IPS-11a (cell line): ENCODE measurements around the gene SHH.

Source experiments
- H3K4me3 ChIP-seq: one replicate; pipeline ENCODE4 v1.5.1; 2013; ENCODE audit warnings: low read depth, low read length, control low read depth

The SHH gene

DNA sequence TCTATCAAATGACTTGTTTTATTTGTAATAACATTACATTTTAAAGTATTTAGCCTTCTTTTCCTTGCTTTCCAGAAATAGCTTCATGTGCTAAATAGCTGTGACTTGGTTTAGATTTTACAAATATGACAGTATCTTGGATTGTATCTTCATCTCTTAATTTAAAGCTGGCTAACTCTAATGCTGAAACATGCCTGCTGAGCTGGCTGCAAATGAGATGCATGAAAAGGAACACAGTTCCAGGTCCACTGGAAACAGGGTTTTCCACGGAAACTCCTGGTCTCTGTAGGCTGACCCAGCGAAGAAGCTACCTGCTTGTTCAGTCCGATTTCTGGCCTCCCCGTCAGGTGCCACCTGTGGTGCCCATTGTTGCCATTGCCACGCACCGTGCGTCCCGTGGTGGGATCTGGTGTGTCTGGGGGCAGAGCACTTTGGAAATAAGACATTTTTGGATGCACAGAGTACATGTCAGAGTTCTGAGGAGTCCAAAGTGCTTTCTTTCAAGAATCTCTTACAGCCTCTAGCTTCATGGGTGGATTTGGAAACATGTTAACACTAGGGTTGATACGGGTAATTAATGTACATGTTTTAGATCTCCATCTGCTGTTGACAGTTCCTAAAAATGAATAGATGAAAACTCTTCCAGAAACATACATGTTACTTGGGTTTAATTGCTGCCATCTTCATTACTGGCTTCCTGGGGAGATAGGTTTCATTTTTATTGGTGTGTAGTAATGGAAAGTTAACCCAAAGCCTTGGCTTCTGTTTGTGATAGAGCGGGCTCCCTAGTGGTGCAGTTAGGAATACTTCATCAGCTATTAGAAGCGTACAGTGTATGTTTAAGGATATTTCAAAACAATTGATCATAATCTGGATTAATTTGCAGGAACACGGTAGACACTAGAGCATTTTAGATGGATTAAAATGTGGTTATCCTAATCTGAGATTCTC, 45.0 kb downstream of the SHH start:
- H3K4me3 ChIP-seq, result no peak overlapping the region

DNA sequence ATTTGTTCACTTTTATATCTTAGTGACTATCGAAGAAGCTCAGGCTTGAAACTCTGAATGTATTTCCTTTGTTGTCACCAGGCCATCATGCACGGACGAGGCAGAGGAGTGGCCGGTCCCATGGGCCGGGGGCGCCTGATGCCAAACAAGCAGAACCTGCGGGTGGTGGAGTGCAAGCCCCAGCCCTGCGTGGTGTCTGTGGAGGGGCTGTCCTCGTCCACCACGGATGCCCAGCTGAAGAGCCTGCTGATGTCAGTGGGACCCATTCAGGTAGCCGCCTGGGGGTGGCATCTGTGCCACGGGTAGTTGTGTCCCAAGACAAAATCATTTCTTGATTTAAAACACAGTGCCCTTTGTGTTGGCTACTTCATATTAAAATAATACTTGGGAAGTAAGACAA, 45.9 kb downstream of the SHH start:
- H3K4me3 ChIP-seq, result no peak overlapping the region

DNA sequence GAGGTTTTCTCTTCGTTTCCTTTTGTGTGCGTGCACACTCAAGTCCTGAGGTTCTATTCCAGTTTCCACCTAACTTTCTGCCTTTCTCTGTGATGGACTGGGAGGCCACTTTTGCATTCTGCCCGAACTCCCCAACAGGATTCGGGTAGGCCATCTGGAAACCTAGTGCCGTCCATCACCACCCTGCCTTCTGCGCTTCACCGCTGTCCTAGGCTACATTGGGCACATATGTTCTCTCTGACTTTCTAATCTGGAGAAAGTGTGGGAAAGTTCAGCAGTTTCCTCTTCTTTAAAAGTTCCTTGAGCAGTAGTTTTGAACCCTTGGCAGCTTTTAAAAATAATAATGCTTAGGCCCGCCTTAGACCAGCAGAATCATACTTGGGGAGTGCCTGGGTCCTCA, 46.8 kb downstream of the SHH start:
- H3K4me3 ChIP-seq, result no peak overlapping the region

DNA sequence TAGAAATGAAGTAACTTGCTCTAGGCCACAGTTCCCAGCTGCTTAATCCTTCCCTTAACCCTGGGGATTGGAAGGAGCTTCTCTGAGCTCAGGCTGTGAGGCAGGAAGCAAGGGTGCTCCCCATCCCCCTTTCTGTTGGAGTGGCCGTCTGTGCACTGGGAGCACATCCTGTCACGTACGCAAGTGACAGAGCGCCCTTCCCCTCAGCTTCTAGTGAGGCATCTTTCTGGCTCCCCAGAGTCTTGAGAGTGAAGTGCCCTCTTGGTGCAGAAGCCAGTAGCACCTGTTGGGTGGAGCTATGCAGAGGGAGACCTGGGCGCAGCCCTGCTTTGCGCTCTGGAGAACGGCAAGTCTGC, 47.8 kb downstream of the SHH start:
- no peak overlapping the region for H3K4me3 ChIP-seq

DNA sequence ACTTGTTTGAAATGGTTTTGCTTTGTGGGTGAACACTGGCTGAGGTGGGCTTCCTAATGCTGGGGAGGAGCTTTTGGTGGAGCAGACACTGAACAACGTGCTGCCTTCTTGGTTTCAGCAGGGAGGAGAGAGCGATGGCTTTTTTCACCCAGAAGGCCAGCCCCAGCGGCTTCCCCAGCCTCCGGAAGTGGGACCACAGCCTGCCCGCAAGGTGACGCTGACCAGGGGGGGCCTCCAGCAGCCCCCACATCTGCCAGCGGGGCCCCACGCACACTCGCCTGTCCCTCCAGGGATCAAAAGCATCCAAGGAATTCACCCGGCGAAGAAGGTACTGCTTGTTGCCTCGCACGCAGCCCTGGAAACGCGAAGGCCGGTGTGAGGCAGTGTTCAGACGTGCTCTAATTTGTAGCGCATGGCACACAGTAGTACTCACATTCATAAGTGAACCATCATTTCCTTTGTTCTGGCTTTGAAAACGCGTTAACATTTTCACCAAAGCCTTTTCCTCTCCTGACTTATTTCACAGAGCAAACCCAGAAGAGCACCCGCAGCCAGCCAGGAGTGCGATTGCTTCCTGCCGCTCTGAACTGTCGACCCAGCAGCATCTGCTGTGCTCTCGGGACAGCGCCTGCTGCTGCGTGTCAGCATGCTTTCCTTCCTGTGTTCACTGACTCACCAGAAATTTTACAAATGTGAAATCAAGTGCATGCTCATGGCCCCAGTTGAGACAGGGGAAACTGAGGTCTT, 48.4 kb downstream of the SHH start:
- H3K4me3 ChIP-seq, result no peak overlapping the region

DNA sequence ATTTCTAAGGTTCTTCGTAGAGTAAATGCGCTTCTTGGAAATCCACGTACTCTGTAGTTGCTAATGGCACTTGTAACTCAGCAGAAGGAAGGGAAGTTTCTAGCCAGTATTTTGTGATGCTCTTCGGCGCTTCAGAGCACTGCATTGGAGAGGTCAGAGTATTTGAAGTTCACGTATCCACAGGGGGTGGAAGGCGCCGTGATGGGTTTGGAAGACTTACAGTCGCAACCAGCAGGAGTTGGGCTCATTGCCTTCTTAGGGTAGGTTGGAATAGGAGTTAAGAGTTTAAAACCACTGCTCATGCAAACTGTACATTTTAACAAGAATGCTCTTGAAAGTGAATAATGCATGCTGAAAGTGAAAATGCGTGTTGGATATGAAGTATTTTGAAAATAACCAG, 49.1 kb downstream of the SHH start:
- no peak overlapping the region for H3K4me3 ChIP-seq

DNA sequence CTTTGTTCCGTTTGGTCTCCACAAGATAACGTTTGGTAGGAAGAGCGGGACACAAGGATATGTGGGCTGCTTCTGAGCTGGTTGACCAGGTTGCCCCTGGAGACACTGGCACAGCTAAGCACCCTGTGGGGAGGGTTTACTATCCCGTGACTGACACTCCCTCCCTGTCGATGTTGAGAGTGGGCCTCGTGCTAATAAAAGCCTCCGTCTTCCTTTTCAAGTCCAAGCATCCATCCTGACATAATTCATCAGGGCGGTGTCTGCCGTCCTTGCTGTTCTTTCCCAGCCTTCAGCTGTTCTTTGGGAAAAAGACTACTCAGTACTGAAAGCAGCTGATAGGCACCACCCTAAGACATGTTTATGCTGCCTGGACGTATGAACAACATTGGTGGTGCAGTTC, 49.6 kb downstream of the SHH start:
- no peak overlapping the region for H3K4me3 ChIP-seq

DNA sequence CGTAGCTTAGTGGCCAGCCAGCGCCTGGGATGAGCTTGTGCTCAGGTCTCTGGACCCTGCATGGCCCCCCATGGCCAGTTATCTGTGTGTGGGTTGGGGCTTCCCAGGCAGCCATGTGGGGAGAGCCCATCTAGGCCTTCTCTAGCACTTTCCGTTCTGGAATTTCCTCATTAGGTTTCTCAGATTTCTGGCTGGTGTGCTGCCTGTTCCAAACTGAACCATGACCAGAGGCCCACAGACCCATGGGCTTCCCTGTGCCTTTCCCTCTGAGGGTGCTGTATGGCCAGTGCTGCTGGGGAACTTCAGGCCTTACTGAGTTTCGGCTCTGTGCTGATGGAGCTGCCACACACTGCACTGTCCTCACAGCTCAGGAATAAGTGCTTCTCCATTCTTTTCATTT, 50.2 kb downstream of the SHH start:
- H3K4me3 ChIP-seq, result no peak overlapping the region

DNA sequence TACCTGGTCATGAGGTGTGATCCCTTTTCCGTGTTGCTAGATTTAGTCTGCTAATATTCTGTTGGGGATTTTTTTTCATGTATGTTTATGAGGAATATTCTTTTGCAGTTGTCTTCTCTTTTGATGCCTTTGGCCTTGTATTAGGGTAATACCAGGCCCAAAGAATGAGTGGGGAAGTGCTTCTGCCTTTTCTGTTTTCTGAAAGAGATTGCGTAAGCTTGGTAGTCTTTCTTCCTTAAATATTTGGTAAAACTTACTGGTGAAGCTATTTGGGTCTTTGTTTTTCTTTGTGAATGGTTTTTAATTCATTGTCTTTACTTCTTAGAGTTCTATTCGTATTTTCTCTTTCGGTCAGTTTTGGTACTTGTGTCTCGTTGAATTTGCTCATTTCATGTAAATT, 51.1 kb downstream of the SHH start:
- H3K4me3 ChIP-seq, result no peak overlapping the region

DNA sequence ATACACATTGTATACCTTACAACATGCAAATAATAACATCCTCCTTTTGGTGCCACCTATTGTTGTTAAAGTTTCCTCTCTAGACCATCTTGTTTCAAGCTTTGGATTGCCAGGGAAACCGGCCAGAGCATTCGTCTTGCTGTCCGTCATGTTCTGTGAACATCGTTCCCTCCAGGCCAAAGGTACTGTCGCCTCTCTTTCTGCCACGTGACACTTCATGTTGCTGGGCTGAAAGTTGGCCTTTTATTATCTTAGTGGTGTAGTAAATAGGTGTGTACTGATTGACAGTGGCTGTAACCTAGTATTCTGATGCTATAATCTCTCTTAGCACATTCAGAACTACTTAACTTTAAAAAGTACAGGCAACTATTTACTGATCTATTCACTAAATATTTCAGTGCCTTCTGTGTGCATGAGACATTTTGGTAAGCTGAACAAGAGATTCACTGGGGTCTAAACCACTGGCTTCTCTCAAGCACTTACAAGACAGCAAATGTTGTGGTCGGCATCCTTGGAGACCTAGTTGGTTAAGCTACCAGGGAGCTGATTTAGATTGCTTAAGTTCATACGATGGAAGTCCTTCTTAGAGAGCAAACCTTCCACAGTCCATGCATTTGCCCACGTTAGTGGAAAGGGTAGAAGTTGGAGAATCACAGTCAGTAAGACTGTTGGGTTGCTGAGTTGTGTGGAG, 52.4 kb downstream of the SHH start:
- H3K4me3 ChIP-seq, result no peak overlapping the region

DNA sequence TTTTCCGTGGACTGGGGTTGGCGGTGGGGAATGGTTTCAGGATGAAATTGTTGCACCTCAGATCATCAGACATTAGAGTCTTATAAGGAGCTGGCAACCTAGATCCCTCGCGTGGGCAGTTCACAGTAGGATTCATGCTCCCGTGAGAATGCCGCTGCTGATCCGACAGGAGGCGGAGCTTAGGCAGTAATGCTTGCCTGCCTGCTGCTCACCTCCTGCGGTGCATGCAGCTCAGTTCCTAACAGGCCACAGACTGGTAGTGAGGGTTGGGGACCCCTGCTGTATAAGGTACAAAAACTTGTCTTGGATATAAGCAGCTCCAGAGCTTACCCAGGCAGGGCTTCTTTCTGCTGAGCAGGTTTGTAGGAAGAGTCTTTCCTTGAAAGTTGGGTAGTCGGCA, 53.9 kb downstream of the SHH start:
- no peak overlapping the region for H3K4me3 ChIP-seq

DNA sequence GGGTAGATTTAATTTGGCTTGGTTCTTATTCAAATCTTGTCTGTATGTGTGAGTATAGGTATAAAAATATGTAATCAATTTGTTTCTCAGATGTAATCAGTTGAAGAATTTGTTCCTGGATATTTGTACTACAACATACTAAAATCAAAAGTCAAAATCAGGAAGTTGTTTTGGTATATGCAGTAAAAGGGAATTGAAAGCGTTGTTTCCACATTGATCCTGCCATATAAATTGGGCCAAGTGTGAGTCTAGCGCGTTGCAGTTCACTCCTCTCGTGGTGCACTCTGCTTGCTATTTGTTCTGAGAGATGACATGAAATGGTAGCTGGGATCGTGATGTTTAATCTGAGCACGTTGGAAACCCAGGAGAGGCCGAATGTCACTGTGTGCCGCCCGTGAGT, 55.9 kb downstream of the SHH start:
- no peak overlapping the region for H3K4me3 ChIP-seq

DNA sequence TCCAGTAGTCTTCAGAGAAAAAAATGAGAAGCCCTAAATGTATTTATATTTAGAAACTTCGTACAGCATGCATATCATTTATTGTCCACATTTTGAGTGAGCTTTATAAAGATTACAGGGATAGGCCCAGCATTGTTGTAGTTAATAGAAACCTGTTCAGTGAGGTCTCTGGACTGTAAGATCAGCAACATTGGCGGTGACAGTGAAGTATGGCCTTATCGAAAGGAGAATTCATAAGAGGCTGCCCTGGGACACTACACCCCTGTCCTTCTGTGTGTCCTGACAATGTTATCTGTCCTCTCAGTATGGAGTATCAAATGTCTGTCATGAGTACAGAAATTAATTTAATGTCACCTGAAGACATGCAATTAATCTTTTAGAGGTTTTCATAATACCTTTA, 57.2 kb downstream of the SHH start:
- H3K4me3 ChIP-seq, result no peak overlapping the region

DNA sequence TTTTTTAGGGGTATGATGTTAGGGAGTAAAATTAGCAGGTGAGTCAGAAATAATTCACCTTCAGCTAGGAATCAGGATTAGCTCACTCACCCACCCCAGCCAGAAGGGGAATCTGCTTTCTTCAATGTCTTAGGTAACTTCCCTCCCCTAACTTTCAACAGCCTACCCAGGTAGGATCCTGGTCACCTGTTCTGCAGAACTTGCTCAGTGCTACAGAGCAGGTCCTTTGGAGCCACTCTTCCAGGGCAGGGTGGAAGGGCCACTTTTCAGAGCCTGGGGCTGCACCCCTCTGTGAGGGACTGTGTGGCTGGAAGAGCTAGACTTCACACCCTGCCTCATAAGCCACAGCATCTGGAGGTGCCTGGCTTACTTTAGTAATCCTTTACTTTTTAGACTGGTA, 58.1 kb downstream of the SHH start:
- no peak overlapping the region for H3K4me3 ChIP-seq

DNA sequence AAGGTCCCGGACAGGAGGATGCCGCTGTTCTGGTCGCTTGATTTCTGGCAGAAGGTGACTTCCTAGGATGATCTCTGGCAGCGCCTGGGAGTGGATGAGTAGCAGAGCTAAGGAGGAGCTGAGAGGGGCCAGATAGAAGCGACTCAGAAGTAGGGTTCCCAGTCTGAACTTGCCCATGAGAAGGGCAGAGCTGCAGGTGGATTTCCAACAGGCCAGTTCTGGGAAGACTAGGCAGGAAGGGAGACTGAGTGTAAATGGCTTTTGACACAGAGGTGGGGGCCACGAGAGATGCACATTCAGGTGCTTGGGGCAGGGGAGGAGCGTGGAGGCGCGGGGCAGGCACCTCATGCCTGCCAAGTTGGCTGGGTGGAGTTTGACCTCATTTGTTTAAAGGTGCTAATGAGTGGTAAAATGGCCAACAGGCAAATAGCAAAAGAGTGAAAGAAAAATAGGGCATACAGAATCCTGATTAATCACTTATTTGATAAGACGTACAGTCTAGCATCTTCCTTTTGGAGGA, 58.8 kb downstream of the SHH start:
- no peak overlapping the region for H3K4me3 ChIP-seq

DNA sequence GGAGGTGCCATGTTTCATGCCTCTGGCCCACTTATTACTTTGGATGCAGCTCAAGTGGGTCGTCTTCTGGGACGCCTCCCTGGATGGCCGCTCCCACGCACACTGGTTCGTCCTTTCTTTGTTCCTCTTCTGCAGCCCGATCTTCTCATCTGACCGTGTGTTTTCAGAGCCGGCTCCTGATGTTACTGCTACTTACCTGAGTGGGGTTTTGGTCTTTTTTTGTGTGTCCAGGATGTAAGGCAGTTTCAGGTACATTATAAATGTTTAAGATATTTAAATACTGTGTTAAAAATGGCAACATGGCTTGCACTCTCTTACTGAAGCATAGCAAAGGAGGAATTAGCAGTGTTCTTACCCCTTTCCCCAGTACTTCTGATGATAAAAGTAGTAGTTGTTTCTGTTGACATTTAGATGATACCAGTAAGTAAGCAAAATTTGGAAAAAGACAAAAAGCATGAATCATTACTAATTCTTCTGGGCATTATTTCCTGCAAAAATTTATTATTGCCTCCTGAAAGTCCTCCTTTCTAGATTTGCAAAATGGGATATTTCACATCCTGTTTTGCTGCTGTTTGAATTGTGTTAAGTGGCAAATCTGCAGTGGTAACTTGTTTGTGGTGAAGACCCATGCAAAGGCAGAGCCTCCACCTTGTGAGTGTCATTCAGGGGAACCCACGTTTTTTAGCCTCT, 59.4 kb downstream of the SHH start:
- no peak overlapping the region for H3K4me3 ChIP-seq

DNA sequence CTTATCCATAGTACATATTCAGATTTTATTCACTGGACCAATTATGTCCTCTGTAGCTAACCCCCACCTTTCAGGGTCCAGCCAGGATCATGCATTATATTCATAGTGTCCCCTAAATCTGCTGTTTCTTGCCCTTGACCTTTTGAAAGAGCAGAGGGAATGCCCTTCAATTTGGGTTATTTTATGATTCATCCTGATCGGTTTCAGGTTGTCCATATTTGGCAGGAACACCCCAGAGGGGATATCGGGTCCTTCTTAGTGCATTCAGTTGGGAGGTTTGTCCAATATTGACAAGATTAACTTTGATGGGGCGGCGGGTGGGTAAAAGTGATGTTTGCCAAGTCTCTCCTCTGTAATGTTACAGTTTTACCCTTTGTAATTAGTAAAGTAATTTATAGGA, 60.9 kb downstream of the SHH start:
- H3K4me3 ChIP-seq, result no peak overlapping the region

DNA sequence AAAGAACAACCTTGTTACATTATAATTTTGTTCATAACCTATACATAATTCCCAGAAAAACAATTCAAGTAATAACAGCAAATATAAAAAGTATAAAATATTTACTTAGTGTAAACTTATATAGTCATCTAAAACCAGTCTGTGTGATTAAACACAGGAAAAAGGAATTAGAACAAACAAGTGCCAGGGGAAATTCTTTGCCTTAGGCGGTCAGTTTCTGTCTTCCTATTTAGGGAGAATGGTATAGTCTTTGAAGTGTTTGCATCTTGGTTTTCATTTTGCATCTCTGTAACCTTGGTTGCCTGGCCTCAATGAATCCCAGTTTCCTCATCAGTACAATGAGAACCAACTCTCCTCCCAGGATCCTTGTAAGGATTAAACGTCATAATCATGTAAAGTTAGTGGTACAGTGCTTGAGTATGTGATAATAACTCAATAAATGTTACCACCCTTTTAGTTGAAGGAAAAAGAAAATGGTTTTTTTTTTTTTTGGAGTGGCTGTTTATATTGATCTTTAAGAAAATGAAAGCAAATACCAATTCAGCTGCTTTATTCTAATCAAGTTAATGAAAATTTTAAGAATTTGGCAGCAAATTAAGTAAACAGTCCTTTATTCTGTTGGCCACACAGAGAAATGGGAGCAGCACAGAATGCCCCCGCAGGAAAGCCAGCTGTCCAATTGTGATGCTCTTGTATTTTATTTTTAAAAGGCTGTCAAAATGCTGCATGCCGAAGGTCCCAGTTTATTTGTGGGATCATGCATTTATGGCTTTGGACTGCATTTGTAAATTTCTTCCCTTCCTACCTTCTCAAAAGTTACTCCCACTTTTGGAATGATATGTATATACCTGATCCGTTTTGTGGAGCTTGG, 61.8 kb downstream of the SHH start:
- no peak overlapping the region for H3K4me3 ChIP-seq
